Measurements from ENCODE around the gene SNTG2.

DNA sequence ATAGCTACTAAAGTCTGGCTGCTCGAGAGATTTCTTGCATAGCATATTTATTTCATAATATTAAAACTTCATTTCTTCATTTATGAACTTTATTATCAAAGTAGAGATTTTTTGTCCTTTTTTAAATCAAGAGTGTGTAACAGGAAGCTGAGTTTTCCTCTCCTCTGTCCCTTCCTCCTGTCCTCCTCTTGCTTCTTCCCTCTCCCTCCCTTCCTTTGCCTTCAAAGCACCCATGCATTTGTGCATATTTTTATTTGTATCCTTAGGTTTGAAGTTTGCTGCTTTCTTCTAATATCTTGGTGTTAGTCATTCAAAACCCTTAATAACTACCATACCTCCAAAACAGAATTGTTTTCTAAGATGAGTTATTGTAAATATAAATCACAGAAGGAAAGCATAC, 174.6 kb downstream of the SNTG2 start:
- no peak for TF ChIP-seq POLR2A (IDR thresholded peaks at IDR 0.05; ENCODE audit: low read depth, low read length)
- no peak for TF ChIP-seq TAF1 (IDR thresholded peaks at IDR 0.05; ENCODE audit: borderline replicate concordance, low read depth, low read length)
- TF ChIP-seq POLR2AphosphoS5 (IDR thresholded peaks at IDR 0.05; ENCODE audit: low read depth, low read length): no peak
